ENCODE measurements around the gene SCML1.
"Not testable (repeated sequence)": the region's sequence is repeated elsewhere in the genome, so short reads cannot be mapped to it uniquely, and the experiment has no call there.

Gene SCML1

GRCh38 chrX:17740137-17741122 is 3.1 kb downstream of the SCML1 start:
- no peak for DNase-seq

GRCh38 chrX:17741123-17741511 is 3.8 kb downstream of the SCML1 start:
- no peak for DNase-seq

GRCh38 chrX:17743913-17744312 is 6.6 kb downstream of the SCML1 start:
- DNase-seq: no peak

GRCh38 chrX:17744896-17745523 is 7.7 kb downstream of the SCML1 start:
- DNase-seq: no peak

- DNase-seq: no peak
Observed at GRCh38 chrX:17747692-17748091, 10.4 kb downstream of the SCML1 start.

GRCh38 chrX:17748684-17749083 is 11.4 kb downstream of the SCML1 start:
- DNase-seq: no peak

GRCh38 chrX:17750436-17750835 is 13.1 kb downstream of the SCML1 start:
- no peak for DNase-seq

GRCh38 chrX:17758382-17758781 is 21.1 kb downstream of the SCML1 start:
- DNase-seq: no peak

GRCh38 chrX:17759990-17760389 is 22.7 kb downstream of the SCML1 start:
- no peak for DNase-seq

- DNase-seq: no peak
Observed at GRCh38 chrX:17767734-17768133, 30.4 kb downstream of the SCML1 start.

- no peak for DNase-seq
Observed at GRCh38 chrX:17768997-17769396, 31.7 kb downstream of the SCML1 start.

GRCh38 chrX:17769701-17770269 is 32.5 kb downstream of the SCML1 start:
- no peak for DNase-seq

- no peak for DNase-seq
Observed at GRCh38 chrX:17773221-17773876, 36.1 kb downstream of the SCML1 start.

- no peak for DNase-seq
Observed at GRCh38 chrX:17774053-17774452, 36.8 kb downstream of the SCML1 start.

- DNase-seq: no peak
Observed at GRCh38 chrX:17778997-17779396, 41.7 kb downstream of the SCML1 start.

GRCh38 chrX:17779434-17779833 is 42.1 kb downstream of the SCML1 start:
- DNase-seq: no peak

- not testable (repeated sequence) for DNase-seq
Observed at GRCh38 chrX:17786554-17787347, 49.5 kb downstream of the SCML1 start.

- no peak for DNase-seq
Observed at GRCh38 chrX:17787557-17787956, 50.3 kb downstream of the SCML1 start.

GRCh38 chrX:17788439-17788838 is 51.1 kb downstream of the SCML1 start:
- peak; percentile 45 for DNase-seq

- DNase-seq: no peak
Observed at GRCh38 chrX:17788956-17789562, 51.8 kb downstream of the SCML1 start.

GRCh38 chrX:17792826-17793225 is 55.5 kb downstream of the SCML1 start:
- DNase-seq: no peak

GRCh38 chrX:17798921-17799320 is 61.6 kb downstream of the SCML1 start:
- no peak for DNase-seq

All from activated CD4-positive, CD25-positive, alpha-beta regulatory T cell treated with anti-CD3 and anti-CD28 coated beads, Interleukin-2, amount 50 U/mL, for 72 hours (primary cell).